ENCODE measurements around the gene LRRC38. TPM values are rescaled to one million over a fixed set of nuclear protein-coding genes. Genes with fewer than 3 reads are reported as not detected.
A peak's percentile ranks its signal among the peaks of the same experiment; 100 is the strongest.

The LRRC38 gene
- total RNA-seq, 1 donor from 2014 or later, result not detected

GRCh38 chr1:13549521-13549920 is 35.7 kb upstream of the LRRC38 start:
- ATAC-seq (no peak), DNase-seq (no peak)
- intact Hi-C loops (cut with DNase I), result no loop called here
- H3K36me3 ChIP-seq, result no peaks in the 10 kb centered on the region
- no peaks in the 10 kb centered on the region for H3K9me3 ChIP-seq
- no peak for TF ChIP-seq CTCF (IDR thresholded peaks at IDR 0.05)
- H3K27me3 ChIP-seq (ENCODE audit: low read depth), result no peaks in the 10 kb centered on the region
- H3K4me1 ChIP-seq, result no peaks in the 10 kb centered on the region
- no peak overlapping the region for H3K27ac ChIP-seq
- H3K4me3 ChIP-seq, result no peak overlapping the region

- Histone ChIP-seq H3K36me3 (no peaks in the 10 kb centered on the region), H3K9me3 (no peaks in the 10 kb centered on the region), H3K27ac (no peak overlapping the region), H3K27me3 (ENCODE audit: low read depth) (no peaks in the 10 kb centered on the region), H3K4me3 (no peak overlapping the region), H3K4me1 (no peaks in the 10 kb centered on the region)
- ATAC-seq, result no peak
- no peak for DNase-seq
- intact Hi-C loops (cut with DNase I), result no loop called here
- TF ChIP-seq CTCF (IDR thresholded peaks at IDR 0.05), result no peak
These were observed 35.2 kb upstream of the LRRC38 start for GRCh38 chr1:13549021-13549420.

GRCh38 chr1:13548281-13548680 is 34.5 kb upstream of the LRRC38 start:
- DNase-seq (no peak), ATAC-seq (no peak)
- Histone ChIP-seq H3K4me1 (no peaks in the 10 kb centered on the region), H3K36me3 (no peaks in the 10 kb centered on the region), H3K27ac (no peak overlapping the region), H3K27me3 (ENCODE audit: low read depth) (no peaks in the 10 kb centered on the region), H3K4me3 (no peak overlapping the region), H3K9me3 (no peaks in the 10 kb centered on the region)
- intact Hi-C loops (cut with DNase I), result no loop called here
- no peak for TF ChIP-seq CTCF (IDR thresholded peaks at IDR 0.05)

- ATAC-seq (no peak), DNase-seq (no peak)
- Histone ChIP-seq H3K4me1 (no peaks in the 10 kb centered on the region), H3K27me3 (ENCODE audit: low read depth) (no peaks in the 10 kb centered on the region), H3K9me3 (no peaks in the 10 kb centered on the region), H3K36me3 (no peaks in the 10 kb centered on the region), H3K4me3 (no peak overlapping the region), H3K27ac (no peak overlapping the region)
- TF ChIP-seq CTCF (IDR thresholded peaks at IDR 0.05), result no peak
- intact Hi-C loops (cut with DNase I), result no loop called here
These were observed 33.0 kb upstream of the LRRC38 start for GRCh38 chr1:13546791-13547190.

- intact Hi-C loops (cut with DNase I), result no loop called here
- ATAC-seq, result no peak
- H3K27ac ChIP-seq, result no peak overlapping the region
These were observed 30.4 kb upstream of the LRRC38 start for GRCh38 chr1:13544221-13544556.

More at GRCh38 chr1:13544221-13544556, 30.4 kb upstream of the LRRC38 start:
- TF ChIP-seq CTCF (IDR thresholded peaks at IDR 0.05), result no peak
- H3K4me1 ChIP-seq, result no peaks in the 10 kb centered on the region
- DNase-seq, result no peak
- H3K9me3 ChIP-seq, result no peaks in the 10 kb centered on the region
- peak overlapping the region; percentile 4 for H3K4me3 ChIP-seq
- H3K27me3 ChIP-seq (ENCODE audit: low read depth), result no peaks in the 10 kb centered on the region
- H3K36me3 ChIP-seq, result no peaks in the 10 kb centered on the region

All from lower lobe of right lung (tissue), 2 donors.